Muscle layer of colon (tissue), 2 donors: Measurements from ENCODE around the gene CYP51A1.

Experiments
- H3K27ac ChIP-seq: one replicate; pipeline ENCODE4 v1.7.0; 2013; ENCODE audit warnings: low read depth, mild to moderate bottlenecking, low read length, moderate library complexity
- H3K27me3 ChIP-seq, 2 donors: one replicate each; pipeline ENCODE4 v1.7.0; 2013; ENCODE audit warnings: low read length in 2 of 2, mild to moderate bottlenecking in 2 of 2; ENCODE audit not compliant: insufficient read depth in 2 of 2, control insufficient read depth in 1 of 2
- H3K36me3 ChIP-seq: one replicate; pipeline ENCODE4 v1.7.0; 2013; ENCODE audit warnings: mild to moderate bottlenecking, low read length; ENCODE audit not compliant: insufficient read depth
- H3K4me1 ChIP-seq: one replicate; pipeline ENCODE4 v1.7.0; 2013; ENCODE audit warnings: mild to moderate bottlenecking, low read length; ENCODE audit not compliant: insufficient read depth
- H3K4me3 ChIP-seq, 2 donors: one replicate each; pipeline ENCODE4 v1.7.0; 2013; ENCODE audit warnings: low read length in 2 of 2, low read depth in 1 of 2, mild to moderate bottlenecking in 1 of 2, moderate library complexity in 1 of 2
- H3K9ac ChIP-seq: one replicate; pipeline ENCODE4 v1.7.0; 2013; ENCODE audit warnings: low read length
- H3K9me3 ChIP-seq: one replicate; pipeline ENCODE4 v1.7.0; 2013; ENCODE audit warnings: mild to moderate bottlenecking, low read length
- donor health status: abdominal sarcoma.
- donor health status: Adenocarcinoma of cecum.

CYP51A1 gene

GRCh38 chr7:92072708-92073107, 61.6 kb downstream of the CYP51A1 start:
- no peak overlapping the region for H3K27ac ChIP-seq

GRCh38 chr7:92072121-92072520, 62.2 kb downstream of the CYP51A1 start:
- Histone ChIP-seq H3K27ac (no peak overlapping the region), H3K4me1 (no peaks in the 10 kb centered on the region), H3K4me3 (no peak overlapping the region)

More at GRCh38 chr7:92072708-92073107, 61.6 kb downstream of the CYP51A1 start:
- H3K4me3 ChIP-seq, result no peak overlapping the region
- peaks cover 22% of the 10 kb centered on the region for H3K36me3 ChIP-seq
- no peak overlapping the region for H3K9ac ChIP-seq
- no peaks in the 10 kb centered on the region for H3K4me1 ChIP-seq
- H3K27me3 ChIP-seq, result no peaks in the 10 kb centered on the region
- H3K9me3 ChIP-seq, result no peaks in the 10 kb centered on the region

GRCh38 chr7:92071032-92071431, 63.2 kb downstream of the CYP51A1 start:
- Histone ChIP-seq H3K4me1 (no peaks in the 10 kb centered on the region), H3K36me3 (peaks cover 28% of the 10 kb centered on the region), H3K27ac (no peak overlapping the region), H3K9me3 (no peaks in the 10 kb centered on the region), H3K27me3 (no peaks in the 10 kb centered on the region), H3K9ac (no peak overlapping the region), H3K4me3 (no peak overlapping the region)

More at GRCh38 chr7:92072121-92072520, 62.2 kb downstream of the CYP51A1 start:
- Histone ChIP-seq H3K36me3 (peaks cover 28% of the 10 kb centered on the region), H3K9me3 (no peaks in the 10 kb centered on the region), H3K27me3 (no peaks in the 10 kb centered on the region), H3K9ac (no peak overlapping the region)

- Histone ChIP-seq H3K27ac (no peak overlapping the region), H3K27me3 (no peaks in the 10 kb centered on the region), H3K9ac (no peak overlapping the region), H3K36me3 (peaks cover 16% of the 10 kb centered on the region), H3K9me3 (no peaks in the 10 kb centered on the region), H3K4me3 (no peak overlapping the region), H3K4me1 (no peaks in the 10 kb centered on the region)
Measured at GRCh38 chr7:92064438-92065029, 69.7 kb downstream of the CYP51A1 start.
